ENCODE measurements around the gene NTM. TPM values are rescaled to one million over a fixed set of nuclear protein-coding genes. Genes with fewer than 3 reads are reported as not detected.

The NTM gene
- total RNA-seq, 1 experiment from 2014 or later, result 9.9 TPM

DNA sequence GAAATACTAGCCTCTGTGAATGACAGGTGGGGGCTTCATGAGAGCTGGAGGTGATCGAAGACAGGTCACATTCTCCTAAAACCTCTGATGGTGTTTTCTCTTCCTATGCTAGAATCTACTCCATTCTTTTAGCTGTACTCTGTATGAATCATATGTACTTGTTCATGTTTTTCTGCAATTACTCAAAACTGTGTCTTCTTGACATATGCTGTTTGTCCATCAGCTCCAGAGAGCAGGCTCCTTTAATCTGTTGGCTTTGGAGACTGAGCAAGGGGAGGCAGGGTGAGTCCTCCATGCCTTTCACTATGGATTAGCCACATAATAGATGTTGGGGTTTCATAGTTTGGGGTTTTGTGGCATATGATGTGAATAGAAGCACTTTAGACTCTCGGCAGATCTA, 598.8 kb downstream of the NTM start:
- no peaks in the 10 kb centered on the region for H3K9me3 ChIP-seq (ENCODE audit: control insufficient read depth, low read depth, low read length)
- no peak for DNase-seq
- H3K23ac ChIP-seq (ENCODE audit: insufficient read length, low read depth, low read length), result no peak overlapping the region
- no peak overlapping the region for H3K14ac ChIP-seq (ENCODE audit: insufficient read depth, low read length)
- no peaks in the 10 kb centered on the region for H3K79me1 ChIP-seq (ENCODE audit: insufficient read depth, low read depth, low read length, poor library complexity, severe bottlenecking)
- H3K27ac ChIP-seq (ENCODE audit: insufficient read length, low read depth, low read length), result no peak overlapping the region
- TF ChIP-seq, protein P1, sequence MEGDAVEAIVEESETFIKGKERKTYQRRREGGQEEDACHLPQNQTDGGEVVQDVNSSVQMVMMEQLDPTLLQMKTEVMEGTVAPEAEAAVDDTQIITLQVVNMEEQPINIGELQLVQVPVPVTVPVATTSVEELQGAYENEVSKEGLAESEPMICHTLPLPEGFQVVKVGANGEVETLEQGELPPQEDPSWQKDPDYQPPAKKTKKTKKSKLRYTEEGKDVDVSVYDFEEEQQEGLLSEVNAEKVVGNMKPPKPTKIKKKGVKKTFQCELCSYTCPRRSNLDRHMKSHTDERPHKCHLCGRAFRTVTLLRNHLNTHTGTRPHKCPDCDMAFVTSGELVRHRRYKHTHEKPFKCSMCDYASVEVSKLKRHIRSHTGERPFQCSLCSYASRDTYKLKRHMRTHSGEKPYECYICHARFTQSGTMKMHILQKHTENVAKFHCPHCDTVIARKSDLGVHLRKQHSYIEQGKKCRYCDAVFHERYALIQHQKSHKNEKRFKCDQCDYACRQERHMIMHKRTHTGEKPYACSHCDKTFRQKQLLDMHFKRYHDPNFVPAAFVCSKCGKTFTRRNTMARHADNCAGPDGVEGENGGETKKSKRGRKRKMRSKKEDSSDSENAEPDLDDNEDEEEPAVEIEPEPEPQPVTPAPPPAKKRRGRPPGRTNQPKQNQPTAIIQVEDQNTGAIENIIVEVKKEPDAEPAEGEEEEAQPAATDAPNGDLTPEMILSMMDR (conservative IDR thresholded peaks at IDR 0.05), result no peak
- H2BK5ac ChIP-seq (ENCODE audit: insufficient read length, low read length), result no peak overlapping the region
- H3T11ph ChIP-seq (ENCODE audit: low read length), result no peak overlapping the region
- H3K4me1 ChIP-seq (ENCODE audit: insufficient read depth, low read length), result peaks cover 2% of the 10 kb centered on the region; the same call in 1 of the 2 replicates
- H3K4me1 Mint-ChIP-seq, result peaks cover 12 to 13% of the 10 kb centered on the region in 2 experiments
- H3K9ac ChIP-seq (ENCODE audit: extremely low read depth, insufficient read length, low read length), result no peak overlapping the region
- H2BK15ac ChIP-seq (ENCODE audit: low read depth, low read length), result no peak overlapping the region
- no peak overlapping the region for H3K4me2 ChIP-seq (ENCODE audit: insufficient read depth, insufficient read length, low read length)
- no peak overlapping the region for H3K56ac ChIP-seq (ENCODE audit: insufficient read length, low read depth, low read length)
- H4K91ac ChIP-seq (ENCODE audit: insufficient read length, low read depth, low read length), result no peak overlapping the region
- H2AK5ac ChIP-seq (ENCODE audit: insufficient read length, low read length), result no peak overlapping the region
- no peak overlapping the region for H3K4ac ChIP-seq (ENCODE audit: low read depth, low read length)
- no peaks in the 10 kb centered on the region for H4K20me1 ChIP-seq (ENCODE audit: control insufficient read depth, insufficient read depth, insufficient read length)
- no peaks in the 10 kb centered on the region for H3K79me2 ChIP-seq (ENCODE audit: insufficient read depth, low read length)
- no peaks in the 10 kb centered on the region for H3K23me2 ChIP-seq (ENCODE audit: insufficient read length, low read depth, low read length, poor library complexity, severe bottlenecking)
- no peak overlapping the region for H2BK120ac ChIP-seq (ENCODE audit: low read depth, low read length, poor library complexity, severe bottlenecking)
- H2AFZ ChIP-seq (ENCODE audit: low read length), result no peak overlapping the region
- no peak overlapping the region for H3K18ac ChIP-seq (ENCODE audit: insufficient read length, low read depth, low read length)
- no peaks in the 10 kb centered on the region for H3K9me3 Mint-ChIP-seq
- H3K27me3 ChIP-seq (ENCODE audit: insufficient read depth, low read length), result no peaks in the 10 kb centered on the region
- H2BK12ac ChIP-seq (ENCODE audit: insufficient read length, low read depth, low read length), result no peak overlapping the region
- no peak overlapping the region for H3K27ac Mint-ChIP-seq
- no CpG with 5 or more reads among the region's 2 CpGs for WGBS (ENCODE audit: extremely low coverage, insufficient read length, low lambda C conversion rate)
- no peak overlapping the region for H4K8ac ChIP-seq (replicated peaks; ENCODE audit: insufficient read length, low read depth, low read length)
- H4K5ac ChIP-seq (ENCODE audit: insufficient read length, low read depth, low read length), result no peak overlapping the region
- H3K27me3 Mint-ChIP-seq (ENCODE audit: low read depth), result no peaks in the 10 kb centered on the region
- no peak overlapping the region for H2BK20ac ChIP-seq (ENCODE audit: low read depth, low read length, poor library complexity, severe bottlenecking)
- H3K4me3 Mint-ChIP-seq, result no peak overlapping the region
- H3K36me3 Mint-ChIP-seq (ENCODE audit: insufficient read depth in 1 of 3, low read depth in 3 of 3), result no peaks in the 10 kb centered on the region
